ENCODE data around the gene SLAMF1.
"Not testable (repeated sequence)": the region's sequence is repeated elsewhere in the genome, so short reads cannot be mapped to it uniquely, and the experiment has no call there.

SLAMF1 gene

GRCh38 chr1:160605792-160606479 lies 40.9 kb downstream of the SLAMF1 start:
- no peak for DNase-seq (ENCODE audit: low spot score)

- no peak for DNase-seq (ENCODE audit: low spot score)
Measured at GRCh38 chr1:160605205-160605604, 41.6 kb downstream of the SLAMF1 start.

DNA sequence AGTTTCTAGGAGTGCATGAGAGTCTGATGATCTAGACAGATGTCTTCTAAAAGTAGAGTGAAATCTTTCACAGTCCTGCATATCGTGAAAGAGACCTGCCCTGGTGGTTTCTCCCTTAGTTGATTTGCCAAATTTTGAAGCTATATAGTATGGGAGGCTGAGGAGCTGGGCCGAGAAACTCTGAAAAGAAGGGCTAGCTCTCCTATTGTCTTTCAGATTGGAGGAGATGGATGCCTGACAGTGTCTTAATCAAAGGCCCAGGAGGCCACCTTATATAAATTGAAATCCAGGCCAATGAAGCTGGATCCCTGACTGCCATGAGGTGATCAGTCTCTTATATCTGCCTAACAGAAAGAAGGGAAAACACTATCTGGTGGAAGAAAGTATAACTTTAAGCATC lies 49.1 kb downstream of the SLAMF1 start:
- DNase-seq (ENCODE audit: low spot score): no peak

GRCh38 chr1:160597051-160597450 lies 49.8 kb downstream of the SLAMF1 start:
- no peak for DNase-seq (ENCODE audit: low spot score)

DNA sequence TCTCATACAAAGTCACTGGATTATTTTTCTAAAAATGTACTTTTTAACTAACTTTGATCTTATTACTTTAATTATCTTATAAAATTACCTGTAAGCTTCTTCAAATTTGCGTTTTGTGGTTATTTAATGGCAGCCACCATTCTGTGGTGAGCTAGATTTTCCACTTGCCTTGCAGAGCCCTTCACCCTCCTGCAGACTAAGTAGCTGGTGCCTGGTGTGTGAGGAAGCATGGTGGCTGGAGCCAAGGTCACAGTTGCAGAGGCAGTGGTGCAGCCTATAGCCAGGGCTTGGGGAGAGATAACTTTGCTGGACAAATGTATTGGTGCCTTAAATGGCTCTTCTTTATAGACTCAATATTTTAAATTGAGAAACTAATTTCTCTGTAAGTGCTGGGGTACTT lies 56.4 kb downstream of the SLAMF1 start:
- no peak for DNase-seq (ENCODE audit: low spot score)

GRCh38 chr1:160588468-160588867 lies 58.4 kb downstream of the SLAMF1 start:
- no peak for DNase-seq (ENCODE audit: low spot score)

DNA sequence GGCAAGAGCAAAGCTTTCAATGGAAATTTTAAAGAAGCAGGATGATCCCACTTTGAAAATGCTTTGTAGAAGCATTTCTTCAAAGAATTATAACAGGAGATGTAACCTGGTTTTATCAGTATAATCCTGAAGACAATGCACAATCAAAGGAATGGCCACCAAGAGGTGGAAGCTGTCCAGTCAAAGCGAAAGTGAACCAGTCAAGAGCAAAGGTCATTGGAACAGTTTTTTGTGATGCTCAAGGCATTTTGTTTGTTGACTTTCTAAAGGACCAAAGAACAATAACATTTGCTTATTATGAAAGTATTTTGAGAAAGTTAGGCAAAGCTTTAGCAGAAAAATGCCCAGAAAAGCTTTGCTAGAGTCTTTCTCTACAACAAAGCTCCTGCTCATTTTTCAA lies 62.1 kb downstream of the SLAMF1 start:
- DNase-seq (ENCODE audit: low spot score): no peak

- DNase-seq (ENCODE audit: low spot score): not testable (repeated sequence)
Measured at GRCh38 chr1:160582976-160583375, 63.9 kb downstream of the SLAMF1 start.

DNA sequence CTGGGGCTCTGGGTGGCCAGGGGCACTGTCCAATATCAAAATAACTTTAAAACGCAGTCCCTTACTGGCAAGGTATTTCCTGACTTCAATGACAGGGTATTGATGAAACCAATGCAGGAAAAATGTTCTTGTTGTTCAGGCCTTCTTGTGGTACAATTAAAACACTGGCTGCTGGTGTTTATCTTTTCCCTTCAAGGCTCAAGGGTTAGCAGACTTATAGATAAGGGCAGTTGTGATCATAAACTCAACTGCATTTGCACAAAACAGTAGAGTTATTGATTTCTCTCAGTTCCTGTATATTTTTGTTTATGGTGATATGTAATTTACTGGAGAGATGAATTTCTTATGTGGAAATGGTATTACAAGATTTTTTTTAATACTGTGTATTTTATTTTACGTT lies 64.9 kb downstream of the SLAMF1 start:
- DNase-seq (ENCODE audit: low spot score): no peak

DNA sequence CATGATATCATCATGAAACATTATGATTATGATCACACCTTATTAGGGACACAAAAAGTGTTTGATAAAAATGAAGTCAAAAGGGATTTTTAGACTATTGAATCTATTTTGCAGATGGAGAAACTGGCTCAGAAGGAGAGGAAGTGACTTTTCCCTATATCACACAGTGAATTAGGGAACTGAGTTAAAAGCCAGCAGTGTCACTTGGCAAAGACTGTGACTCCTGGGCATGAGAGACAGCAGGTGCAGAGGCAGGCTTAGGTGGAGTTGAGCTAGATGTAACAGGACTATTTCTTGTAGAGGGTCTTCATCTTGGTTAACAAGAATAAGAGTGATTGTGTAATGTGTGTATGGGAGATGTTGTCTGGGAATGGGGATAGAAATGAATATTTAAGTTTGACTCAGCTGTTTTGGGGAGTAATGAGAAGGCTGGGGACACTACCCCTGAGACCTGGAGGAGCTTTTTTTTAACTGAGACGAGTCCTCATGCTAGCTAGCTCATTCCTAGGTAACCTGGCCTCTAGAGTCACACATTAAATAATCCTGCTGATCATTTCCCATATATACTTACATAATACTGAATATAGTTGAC lies 66.5 kb downstream of the SLAMF1 start:
- DNase-seq (ENCODE audit: low spot score): no peak

DNA sequence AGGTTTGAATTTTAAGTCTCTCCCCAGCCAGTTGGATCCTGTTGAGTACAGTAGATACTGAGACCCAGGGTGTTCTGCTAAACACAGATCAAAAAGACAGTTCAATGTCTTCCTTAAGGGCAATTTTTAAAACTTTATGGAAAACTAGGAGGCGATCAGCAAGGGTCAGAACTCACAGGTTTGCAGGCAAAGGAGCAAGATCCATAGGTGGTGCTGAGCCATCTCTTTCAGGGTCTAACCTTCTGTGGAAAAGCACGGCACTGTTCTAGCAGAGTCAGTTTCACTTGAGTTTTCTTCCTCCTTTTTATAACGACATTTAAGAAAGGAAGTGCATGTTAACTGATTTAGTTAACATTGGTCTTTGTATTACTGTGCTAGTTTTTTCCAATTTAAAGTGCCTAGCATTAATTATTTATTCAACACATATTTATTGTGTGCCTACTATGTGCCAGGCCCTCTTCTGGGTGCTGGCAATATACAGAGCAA lies 67.6 kb downstream of the SLAMF1 start, which contains the start of gene CD84:
TSS of gene CD84 (minus strand) at position 281 of the 486 bp plus-strand sequence. CDS start at position 222, 59 bp downstream.
- no peak for DNase-seq (ENCODE audit: low spot score)

DNA sequence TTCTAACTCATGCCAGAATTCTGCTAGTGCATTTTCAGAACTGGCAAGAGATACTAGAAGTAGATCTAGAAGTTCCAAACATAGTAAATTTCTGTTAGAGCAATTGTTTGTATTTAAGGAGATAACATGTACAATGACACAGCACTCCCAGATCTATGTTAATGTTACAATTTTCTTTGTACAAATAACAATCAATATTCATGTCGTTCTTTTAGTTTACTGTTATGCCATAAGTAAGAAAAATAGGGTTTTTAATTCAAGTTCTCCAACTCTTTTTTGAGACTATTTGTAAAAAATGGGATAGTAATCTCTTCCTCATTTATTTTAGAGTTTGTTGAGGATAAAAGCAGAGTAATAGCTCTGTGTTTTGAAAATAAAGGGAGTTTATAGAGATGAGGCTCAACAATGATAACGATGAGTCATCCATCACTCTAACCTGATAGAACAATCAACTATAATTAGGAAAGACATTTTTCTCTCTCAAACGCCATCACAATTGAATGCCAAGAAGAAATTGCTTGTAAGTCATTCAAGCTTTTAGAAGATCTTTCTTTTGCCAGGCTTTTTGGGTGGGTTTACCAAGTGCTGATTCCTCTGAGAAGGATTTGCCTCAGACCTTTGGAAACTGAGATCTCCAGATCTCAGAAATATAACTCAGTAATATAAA lies 68.2 kb downstream of the SLAMF1 start:
- no peak for DNase-seq (ENCODE audit: low spot score)

- no peak for DNase-seq (ENCODE audit: low spot score)
Measured at GRCh38 chr1:160578175-160578524, 68.7 kb downstream of the SLAMF1 start.

DNA sequence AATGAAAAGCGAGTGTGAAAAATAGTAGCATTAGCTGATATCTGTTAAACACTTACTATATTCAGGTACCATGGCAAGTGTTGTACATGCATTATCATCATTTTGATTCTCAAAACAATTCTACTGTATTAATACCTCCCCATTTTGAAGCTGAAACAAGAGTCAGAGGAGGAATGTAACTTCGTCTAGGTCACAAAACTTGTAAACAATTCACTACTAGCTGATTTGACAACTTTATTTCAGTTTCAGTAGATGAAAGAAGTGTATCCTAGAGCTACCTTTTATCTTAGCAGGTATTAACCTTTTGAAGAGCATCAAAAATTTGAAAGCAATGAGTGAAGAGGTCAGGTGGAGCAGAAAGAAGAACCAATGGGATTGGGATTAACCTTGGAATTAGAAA lies 69.2 kb downstream of the SLAMF1 start:
- DNase-seq (ENCODE audit: low spot score): no peak

- no peak for DNase-seq (ENCODE audit: low spot score)
Measured at GRCh38 chr1:160576884-160577283, 70.0 kb downstream of the SLAMF1 start.

DNA sequence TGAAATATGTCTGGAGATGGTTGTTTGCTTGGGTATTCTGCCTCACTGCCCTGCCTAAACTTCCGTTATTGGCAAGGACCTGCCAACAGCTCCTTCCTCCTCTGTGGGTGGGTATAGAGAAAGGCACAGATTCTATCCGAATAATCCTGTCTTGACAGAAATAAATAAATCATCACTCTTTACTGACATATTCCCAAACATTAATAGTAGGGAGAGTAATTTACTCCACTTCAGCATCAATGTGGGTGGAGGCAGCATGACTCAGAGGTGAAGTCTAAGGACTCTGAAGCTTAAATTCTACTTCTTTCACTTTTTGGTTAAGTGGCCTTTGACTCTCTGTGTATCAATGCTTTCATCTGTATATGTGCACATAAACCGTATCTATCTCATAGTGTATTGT lies 70.5 kb downstream of the SLAMF1 start:
- peak; percentile 54 for DNase-seq (ENCODE audit: low spot score)

DNA sequence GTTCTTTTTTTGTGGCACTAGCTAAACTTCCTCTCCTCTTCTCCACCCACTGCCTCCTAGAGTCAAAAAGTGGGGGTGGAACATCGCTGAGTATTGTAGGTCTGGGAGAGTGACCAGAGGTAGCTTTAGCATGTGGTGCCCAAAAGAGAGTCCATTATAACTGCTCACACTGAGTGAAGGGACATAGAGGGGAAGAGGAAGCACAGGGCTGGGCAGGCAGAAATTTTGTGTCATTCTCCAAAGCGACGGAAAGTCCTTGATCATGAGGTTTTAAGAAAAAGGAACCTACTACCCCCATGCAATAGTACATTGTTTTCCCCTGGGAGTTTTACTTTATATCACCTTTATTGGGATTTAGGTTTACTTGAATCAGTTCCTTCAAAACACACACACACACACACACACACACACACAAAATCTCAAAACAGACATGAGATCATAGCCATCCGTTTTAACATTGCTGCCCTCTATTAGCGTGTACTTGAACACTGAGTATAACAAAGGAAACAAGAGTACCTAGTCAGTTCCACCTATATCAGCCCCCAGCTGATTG lies 71.7 kb downstream of the SLAMF1 start:
- DNase-seq (ENCODE audit: low spot score): peak; percentile 60

DNA sequence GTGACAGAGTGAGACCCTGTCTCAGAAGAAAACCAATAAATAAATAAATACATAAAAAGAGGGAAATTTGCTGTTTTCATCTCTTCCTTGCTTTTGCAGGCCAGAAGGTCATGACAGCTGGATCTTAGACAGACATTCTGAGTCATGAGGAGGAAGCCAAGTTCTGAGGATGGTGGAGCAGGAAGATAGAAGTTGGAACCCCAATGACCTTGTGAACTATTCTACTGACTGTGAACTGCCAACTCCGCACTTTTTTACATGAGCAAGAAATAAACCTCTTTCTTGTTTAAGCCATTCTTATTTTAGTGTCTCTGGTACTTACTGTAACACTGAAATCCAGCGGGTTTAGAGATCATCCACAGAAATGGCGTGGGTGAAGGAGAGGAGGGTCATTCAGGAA lies 76.0 kb downstream of the SLAMF1 start:
- no peak for DNase-seq (ENCODE audit: low spot score)

GRCh38 chr1:160569806-160570205 lies 77.0 kb downstream of the SLAMF1 start:
- no peak for DNase-seq (ENCODE audit: low spot score)

- peak; percentile 87 for DNase-seq (ENCODE audit: low spot score)
Measured at GRCh38 chr1:160567858-160568682, 78.8 kb downstream of the SLAMF1 start.

GRCh38 chr1:160567341-160567740 lies 79.5 kb downstream of the SLAMF1 start:
- no peak for DNase-seq (ENCODE audit: low spot score)

DNA sequence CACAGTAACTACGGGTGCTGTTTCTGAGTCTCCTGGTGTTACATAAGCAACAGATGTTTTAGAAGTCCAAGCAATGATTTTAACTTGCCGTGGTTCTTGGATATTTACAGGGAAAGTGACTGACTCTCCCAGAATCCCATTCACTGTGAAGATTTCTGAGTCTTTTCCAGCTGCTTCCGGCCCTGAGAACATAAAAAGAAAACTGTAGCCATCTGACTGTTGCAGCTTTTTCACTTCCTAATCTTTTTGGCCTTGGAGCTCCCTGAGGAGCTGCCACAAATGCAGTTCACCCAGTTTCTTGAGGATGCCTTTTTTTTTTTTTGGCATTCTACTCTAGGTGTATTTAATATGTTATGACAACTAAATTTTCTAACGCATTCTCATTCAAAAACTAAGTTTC lies 81.3 kb downstream of the SLAMF1 start:
- no peak for DNase-seq (ENCODE audit: low spot score)

Measured in CD4-positive, alpha-beta T cell treated with Interleukin-15 for 4 hours (primary cell).